NCI-H2029 treated with DMSO at 0.1 percent for 48 hours (cell line): ENCODE measurements around the gene TFPI2.

Experiments used
- DNase-seq: peaks from one replicate; lab custom pipeline; 2025; lab: John Stamatoyannopoulos, UW

TFPI2 gene

DNA sequence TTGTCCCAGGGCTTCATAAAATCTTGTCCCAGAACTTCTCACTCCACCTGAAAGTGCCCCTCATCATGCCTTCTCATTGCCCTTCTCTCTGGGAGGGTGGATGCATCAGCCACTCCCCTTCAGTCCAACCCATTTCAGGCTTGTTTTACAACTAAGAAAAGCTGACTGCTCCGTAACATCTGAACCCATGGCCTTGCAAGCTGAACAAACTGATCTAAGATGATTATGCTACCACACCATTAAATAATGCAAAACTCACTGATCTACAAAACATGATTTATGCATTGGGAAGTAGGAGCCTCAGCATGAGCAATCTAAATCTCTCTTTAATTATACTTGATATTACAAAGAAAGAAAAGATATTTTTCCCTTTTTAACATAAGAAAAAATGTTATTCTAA, 34.8 kb downstream of the TFPI2 start:
- no peak for DNase-seq

DNA sequence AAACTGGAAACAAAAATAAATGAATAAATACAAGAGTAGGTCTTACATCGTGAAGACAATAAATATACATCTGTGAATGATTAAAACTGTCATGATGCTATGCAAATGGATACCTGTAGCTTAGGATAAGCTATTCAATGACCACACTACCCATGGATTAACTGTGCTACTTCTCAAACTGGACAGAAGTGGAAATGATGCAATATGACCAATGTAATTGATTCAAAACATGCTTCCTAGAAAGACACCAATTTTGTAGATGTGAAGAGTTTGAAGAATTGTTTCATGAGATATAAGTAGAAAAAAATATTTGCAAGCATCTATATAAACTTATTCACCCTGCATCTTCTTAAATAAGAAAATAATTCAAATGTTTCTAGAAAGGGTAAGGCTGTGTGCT, 36.1 kb downstream of the TFPI2 start:
- no peak for DNase-seq

DNA sequence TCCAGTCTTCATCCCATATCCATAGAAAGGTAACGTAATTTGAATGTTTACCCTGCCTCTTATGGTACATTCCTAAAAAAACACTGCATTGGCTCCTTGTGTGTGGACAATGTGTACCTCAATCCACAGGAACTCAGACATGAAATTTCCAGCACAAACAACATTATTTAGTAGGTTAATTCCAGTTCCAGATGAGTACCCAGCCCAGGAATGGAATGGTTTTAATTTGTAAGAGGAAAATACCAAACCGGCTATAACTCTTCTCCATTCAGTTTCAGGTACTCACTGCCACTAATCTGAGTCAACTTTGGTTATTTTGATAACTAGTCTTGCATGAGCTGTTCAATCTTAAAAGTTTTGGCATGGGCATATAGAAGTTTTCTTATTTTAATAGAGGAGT, 39.0 kb downstream of the TFPI2 start:
- DNase-seq: no peak

DNA sequence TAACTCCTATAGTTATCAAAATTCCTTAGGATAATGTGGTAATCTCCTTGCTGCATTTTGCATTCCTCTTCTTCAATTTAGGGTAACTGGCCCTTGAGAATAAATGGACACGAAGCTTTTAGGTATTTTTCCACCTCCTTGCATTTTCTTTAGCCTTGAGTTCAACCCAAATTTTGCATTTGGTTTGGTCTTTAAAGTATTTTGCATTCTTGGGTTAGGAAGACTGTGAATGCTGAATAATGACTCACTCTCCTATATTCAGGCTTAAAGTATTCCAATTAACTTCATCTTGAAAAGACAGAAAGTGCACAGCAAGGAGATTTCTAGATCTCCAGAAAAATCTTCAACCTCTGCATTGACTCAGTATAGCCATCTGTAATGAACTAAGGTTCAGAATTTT, 47.3 kb downstream of the TFPI2 start:
- no peak for DNase-seq

DNA sequence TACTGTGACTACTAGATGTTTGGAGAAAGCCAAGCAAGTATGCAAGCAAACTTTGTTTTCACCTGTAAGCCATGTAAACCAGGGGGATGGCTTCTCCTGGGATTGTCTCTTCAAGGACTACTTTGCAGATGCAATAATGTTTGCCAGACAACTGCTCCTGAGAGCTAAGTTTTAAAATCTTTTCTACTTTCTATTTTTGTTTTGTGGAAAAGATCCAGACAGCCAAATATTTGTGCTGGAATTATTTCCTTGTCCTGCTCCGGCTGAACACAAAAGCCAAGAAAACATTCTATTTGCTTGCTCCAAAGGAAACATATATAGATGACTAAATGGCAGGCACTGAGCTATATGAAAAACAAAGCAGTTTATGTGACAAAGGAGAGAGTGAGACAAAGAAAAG, 51.6 kb downstream of the TFPI2 start:
- DNase-seq: no peak

DNA sequence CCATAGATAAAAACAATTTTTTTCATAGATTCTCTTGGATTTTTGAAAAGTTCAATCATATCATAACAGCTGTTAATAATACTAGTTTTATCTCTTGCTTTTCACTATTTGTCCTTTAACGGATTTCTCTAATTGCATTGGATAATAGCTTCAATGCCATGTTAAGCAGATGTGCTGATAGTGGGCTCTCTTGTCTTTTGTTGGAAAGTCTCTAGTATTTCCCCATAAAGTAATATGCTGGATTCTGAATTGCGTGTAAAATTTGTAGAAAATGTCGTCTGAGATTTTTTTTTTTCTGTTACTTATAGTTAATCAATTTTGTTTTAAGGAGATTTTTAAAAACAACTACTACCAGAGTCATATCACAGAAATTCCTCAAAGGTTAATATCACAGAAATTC, 53.3 kb downstream of the TFPI2 start:
- DNase-seq: no peak

DNA sequence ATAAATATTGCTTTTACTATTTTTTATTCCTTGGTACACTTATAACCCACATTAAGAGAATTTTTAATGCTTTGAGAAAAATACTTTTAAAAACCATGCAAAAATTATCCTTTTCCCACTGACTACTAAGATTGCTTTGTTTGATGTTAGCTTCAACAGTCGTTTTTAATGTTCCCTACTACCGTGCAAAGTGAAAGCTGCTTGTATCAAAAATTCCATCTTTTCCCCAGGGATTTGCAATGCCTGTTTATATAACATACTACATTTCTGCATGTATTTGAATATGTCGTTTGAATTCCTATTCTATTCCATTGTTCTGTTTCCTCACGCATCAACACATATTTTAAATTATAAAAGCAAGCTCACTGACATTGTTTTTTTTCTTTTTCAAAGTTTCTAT, 54.4 kb downstream of the TFPI2 start:
- no peak for DNase-seq

DNA sequence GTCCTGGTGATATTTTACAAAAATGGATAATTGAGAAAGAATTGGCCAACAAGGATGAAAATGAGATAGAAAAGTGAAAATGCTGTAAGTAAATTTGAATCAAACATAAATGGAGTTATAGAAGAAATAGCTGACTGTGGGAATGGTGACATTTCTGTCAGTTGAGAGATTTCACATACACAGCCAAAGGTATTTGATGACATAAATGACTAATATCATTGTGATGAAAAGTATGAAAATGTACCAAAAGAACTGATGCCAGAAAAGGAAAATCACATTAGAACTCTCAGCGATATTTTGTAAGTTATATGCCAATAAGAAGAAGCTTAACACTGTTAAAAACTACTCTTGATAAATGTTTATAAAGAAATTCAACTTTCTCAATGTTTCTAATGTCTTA, 54.9 kb downstream of the TFPI2 start:
- DNase-seq: no peak
